Stimulated activated CD4-positive, alpha-beta T cell treated with anti-CD3 and anti-CD28 coated beads, TNF-alpha, amount 100 ng/mL, for 48 hours (primary cell): ENCODE data around the gene ISG15.
"Not testable (repeated sequence)": the region's sequence is repeated elsewhere in the genome, so short reads cannot be mapped to it uniquely, and the experiment has no call there.

Experiments
- DNase-seq, 3 donors: peaks; one replicate each; pipeline ENCODE4 v3.0.0-alpha.2; 2020; ENCODE audit warnings: low read depth in 3 of 3

ISG15 gene

DNA sequence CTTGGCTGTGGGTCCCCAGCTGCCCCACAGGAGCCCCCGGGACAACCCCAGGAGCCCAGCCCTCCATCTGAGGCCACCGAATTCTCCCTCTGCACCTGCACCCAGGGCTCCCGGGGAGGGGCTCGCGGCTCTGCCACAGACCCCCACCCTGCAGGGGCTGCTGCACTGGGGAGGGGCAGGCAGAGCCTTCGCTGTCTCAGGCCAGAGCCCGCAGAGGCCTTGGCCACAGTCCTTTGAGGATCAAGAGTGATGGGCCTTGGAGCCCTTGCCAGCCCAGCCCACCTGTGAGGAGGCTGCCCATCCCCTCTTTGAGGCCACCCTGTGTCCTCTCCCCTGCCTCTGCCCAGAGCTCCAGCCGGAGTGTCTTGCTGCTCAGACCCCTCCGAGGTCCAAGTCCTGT lies 37.9 kb upstream of the ISG15 start:
- no peak for DNase-seq

DNA sequence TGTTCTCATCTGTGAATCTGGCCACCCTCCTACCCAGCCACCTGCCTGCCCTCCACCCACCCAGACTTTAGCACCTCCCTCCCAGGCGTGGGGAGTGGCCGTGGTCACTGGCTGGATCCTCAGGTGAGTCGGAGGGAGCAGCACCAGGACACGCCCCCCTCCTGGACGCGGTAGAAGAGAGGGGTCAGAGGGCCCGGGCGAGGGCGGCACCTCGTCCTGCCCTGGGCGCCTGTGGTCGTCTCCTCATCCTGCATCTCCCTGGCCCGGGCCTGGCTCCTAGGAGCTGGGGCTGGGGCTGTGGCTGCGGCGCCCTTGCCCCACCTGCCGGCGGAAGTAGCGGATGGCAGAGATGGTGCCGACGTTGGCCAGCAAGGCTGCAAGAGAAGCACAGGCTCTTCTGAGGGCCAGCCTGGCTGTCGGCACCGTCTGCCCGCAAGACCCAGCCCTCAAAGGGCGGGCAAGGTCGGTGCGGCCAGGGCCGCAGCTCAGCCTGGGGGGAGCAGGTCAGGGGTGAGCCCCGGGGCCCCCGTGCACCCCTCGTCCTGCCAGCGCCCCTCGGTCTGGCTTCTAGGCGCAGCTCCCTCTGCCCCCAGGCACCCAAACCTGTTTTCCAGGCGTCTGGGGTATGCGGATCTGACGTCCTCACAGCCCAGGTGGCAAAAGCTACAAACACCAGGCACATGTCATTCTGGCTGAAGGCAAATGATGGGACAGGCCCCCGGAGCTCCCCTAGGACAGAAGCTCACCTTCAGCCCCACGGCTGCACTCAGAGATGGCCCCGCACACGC lies 37.2 kb upstream of the ISG15 start:
- DNase-seq: peak in 1 of 3 donors; percentile 35

GRCh38 chr1:976791-977190 lies 36.5 kb upstream of the ISG15 start:
- not testable (repeated sequence) for DNase-seq

DNA sequence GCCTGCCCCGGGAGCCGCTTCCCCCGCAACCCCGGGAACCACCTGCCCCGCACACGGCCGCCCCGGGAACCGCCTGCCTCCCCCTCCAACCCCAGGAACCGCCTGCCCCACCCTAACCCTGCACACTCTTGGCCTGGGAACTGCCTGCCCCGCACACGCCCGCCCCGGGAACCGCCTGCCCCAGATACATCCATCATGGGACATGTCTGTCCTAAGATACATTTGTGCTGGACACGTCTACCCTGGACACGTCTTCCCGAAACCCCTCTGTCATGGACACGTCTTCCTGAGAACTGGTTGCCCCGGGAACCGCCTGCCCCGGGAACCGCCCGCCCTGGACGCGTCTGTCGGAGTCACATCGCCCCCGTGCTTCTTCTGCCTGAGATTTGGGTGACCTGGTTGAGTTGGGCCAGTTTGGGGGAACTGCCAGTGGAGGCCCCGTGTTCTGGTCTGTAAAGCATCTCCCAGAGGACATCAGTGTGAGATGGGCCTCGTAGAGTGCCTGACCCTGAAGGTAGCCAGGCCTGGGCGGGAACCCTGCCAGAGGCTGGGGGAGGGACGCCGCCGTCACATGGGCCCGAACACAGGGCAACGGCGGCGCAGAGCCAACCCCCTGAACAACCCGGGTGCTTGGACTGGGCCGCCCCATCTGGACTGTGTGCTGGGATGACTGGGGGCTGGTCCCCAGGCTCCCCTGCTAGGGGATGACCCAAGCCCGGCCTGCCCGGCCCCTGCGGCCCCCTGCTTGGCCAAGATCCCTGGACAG lies 35.0 kb upstream of the ISG15 start:
- DNase-seq: no peak

DNA sequence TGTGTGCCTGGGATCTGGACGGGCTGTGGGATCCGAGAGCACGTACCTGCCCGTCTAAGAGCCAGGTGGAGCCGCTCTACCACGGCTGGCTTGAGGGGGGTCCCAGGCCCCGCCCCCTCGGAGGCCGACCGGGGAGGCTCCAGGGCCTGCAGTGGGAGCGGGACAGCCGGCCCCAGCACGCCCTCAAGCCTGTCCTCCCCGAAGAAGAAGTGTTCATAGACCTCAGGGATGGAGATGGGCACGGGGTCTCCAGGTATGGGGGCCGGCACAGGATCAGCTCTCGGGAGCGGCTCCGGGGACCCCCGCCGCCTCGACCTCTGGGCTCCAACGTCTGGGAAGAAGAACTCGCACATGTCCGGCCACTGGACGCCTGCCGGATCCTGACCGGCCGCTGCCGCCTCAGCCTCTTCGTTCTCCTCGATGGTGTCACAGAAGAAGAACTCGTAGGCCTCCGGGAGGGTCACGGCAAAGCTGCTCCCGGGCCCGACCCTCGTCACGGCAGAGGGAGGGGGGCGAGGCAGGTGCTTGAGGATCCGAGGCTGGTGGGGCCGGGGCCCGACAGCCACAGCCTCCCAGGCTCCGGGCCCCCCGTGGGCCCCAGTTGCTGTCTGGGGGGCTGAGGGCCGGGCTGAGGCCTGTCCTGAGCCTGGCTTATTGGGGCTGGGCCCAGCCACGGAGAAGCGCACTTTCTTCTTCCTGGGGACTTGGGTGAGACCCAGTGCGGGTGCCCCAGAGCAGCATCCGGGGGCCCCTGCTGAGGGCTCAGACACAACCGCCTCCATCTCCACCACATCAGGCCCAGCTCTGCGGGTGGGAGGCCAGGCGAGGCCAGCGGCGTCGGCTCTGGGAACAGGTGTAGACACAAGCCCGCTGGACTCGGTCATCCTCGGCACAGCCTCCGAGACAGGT lies 34.2 kb upstream of the ISG15 start:
- no peak for DNase-seq

GRCh38 chr1:979744-980072 lies 33.6 kb upstream of the ISG15 start:
- no peak for DNase-seq

DNA sequence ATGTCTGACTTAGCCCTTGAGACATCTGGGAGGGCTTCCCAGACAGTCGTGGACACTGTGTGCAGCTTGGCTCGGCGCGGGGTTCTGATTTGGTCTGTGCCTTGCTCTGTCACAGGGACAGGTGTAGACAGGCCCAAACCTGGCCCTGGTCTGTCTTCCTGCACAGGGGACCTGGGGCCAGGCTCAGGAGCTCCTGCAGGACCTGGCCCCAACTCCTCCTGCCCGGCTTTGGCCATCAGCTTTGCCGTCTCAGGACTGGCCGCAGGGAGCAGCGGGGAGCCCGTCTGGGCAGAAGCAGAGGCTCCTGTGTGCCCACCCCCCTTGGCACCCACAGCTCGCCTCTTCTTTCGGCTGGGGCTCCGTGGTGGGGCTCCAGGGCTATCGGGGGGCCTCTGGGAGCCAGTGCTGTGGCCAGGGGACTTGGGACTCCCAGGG lies 33.1 kb upstream of the ISG15 start:
- no peak for DNase-seq

GRCh38 chr1:980602-981395 lies 32.5 kb upstream of the ISG15 start:
- DNase-seq: no peak

GRCh38 chr1:981491-981954 lies 31.8 kb upstream of the ISG15 start:
- no peak for DNase-seq

DNA sequence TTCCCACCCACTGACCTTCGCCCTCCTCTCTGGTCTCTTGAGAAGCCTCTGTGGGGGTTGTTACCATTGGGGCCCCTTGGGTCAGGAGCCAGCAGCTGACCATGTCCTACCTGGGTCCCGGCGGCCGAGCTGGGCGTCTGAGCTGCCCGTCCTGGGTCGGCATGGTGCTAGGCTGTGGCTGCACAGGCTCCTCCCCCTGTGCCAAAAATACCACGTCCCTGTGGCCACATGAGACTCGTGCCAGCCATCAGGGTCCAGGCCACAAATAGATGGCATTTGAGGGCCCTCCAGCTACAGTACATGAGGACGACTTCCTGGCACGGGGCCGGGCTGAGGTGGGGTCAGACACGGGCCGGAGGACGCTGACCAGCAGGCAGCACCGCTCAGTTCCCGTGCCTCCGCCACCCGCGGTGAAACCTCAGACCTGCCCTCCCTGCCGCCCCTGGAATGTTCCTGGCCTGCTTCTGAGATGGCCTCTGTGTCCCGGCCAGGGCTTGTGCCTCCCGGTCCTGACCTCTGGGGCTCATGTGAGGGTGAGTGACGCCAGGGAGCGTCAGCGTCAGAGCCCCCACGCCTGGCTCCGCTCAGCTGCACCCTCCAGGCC lies 31.2 kb upstream of the ISG15 start, which contains the start of gene PERM1:
PERM1 (minus strand) TSS at position 139 of the 604 bp plus-strand sequence. CDS start 1,064 bp downstream, outside the sequence.
- no peak for DNase-seq

GRCh38 chr1:982765-983436 lies 30.4 kb upstream of the ISG15 start:
- DNase-seq: no peak

GRCh38 chr1:983798-984475 lies 29.4 kb upstream of the ISG15 start:
- DNase-seq: peak in 1 of 3 donors; percentile 51

GRCh38 chr1:984476-984814 lies 28.9 kb upstream of the ISG15 start:
- DNase-seq: no peak

- DNase-seq: no peak
Measured at GRCh38 chr1:985126-985525, 28.2 kb upstream of the ISG15 start.

GRCh38 chr1:988061-988460 lies 25.2 kb upstream of the ISG15 start:
- DNase-seq: not testable (repeated sequence)

- DNase-seq: not testable (repeated sequence)
Measured at GRCh38 chr1:991275-991674, 22.0 kb upstream of the ISG15 start.

DNA sequence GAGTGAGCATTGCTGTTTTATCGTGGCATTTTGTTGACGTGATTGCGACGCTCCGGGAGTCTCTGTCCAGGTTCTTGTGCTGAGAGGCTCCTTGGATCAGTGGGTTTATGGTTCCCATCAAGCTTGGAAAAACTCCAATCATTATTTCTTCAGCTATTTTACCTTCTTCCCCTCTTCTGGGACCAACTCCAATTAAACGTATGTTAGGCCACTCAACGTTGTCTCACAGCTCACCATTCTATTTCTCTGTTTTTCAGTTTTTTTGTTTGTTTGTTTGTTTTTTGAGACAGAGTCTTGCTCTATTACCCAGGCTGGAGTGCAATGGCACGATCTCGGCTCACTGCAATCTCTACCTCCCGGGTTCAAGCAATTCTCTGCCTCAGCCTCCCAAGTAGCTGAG lies 21.4 kb upstream of the ISG15 start:
- no peak for DNase-seq

DNA sequence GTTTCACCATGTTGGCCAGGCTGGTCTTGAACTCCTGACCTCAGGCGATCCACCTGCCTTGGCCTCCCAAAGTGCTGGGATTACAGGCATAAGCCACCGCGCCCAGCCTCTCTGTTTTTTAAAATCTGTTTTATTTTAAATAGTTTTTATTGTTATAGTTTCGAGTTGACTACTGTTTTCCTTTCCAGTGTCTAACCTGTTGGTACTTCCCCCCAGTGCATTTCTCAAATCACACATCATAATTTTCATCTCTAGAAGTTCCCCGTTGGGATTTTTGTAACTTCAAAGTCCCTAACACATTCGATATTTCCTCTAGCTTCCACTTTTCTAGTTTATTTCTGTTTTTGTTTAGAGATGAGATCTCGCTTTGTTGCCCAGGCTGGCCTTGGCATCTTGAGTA lies 20.9 kb upstream of the ISG15 start:
- no peak for DNase-seq

DNA sequence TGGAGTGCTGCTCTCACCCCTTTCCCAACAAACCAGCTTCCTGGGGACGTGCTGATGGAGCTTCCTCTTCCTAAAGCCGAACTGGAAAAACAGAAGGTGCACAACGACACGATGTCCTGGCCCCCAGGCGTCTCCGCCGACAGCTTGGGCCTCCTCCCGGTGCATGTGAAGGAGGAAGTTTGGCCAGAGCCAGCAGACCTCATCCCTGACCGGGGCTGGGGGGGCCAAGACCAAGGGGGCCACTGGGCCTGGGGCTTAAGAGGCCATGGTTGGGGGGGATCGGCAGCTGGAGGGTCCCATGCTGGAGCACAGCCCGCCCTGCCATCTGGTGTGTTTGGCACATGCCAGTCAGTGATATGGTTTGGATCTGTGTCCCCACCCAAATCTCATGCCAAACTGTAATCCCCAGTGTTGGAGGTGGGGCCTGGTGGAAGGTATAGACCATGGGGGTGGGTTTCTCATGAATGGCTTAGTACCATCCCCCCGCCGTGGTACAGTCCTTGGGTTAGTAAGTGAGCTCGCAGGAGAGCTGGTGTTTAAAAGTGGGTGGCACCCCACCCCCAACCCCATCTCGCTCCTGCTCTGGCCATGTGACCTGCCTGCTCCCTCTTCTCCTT lies 19.8 kb upstream of the ISG15 start:
- no peak for DNase-seq
